Colonic mucosa (tissue), 4 donors: ENCODE data around the gene DKK3. TPM values are rescaled to one million over a fixed set of nuclear protein-coding genes. Genes with fewer than 3 reads are reported as not detected.

Experiments
- DNase-seq: peaks from one replicate; pipeline ENCODE4 v3.0.0-alpha.2; 2020
- H3K27ac ChIP-seq: fragments of 200-600 bp; one replicate; pipeline ENCODE4 v1.8.0; 2021
- H3K27me3 ChIP-seq: fragments of 200-600 bp; one replicate; pipeline ENCODE4 v1.8.0; 2021
- H3K36me3 ChIP-seq: fragments of 200-600 bp; one replicate; pipeline ENCODE4 v1.8.0; 2021
- H3K4me1 ChIP-seq: fragments of 200-600 bp; one replicate; pipeline ENCODE4 v1.8.0; 2021; ENCODE audit warnings: mild to moderate bottlenecking
- H3K4me3 ChIP-seq: fragments of 200-600 bp; one replicate; pipeline ENCODE4 v1.8.0; 2021
- H3K9ac ChIP-seq, 2 donors: one replicate each; pipeline ENCODE4 v1.7.0; 2013; ENCODE audit warnings: control low read depth in 2 of 2, low read depth in 2 of 2, low read length in 2 of 2
- H3K9me3 ChIP-seq: fragments of 200-600 bp; one replicate; pipeline ENCODE4 v1.8.0; 2021
- intact Hi-C: fragments of 100-400 bp; cut with DNase I; formaldehyde crosslinking; loops from one replicate; pipeline ENCODE4 v1.14.1; 2022
- total RNA-seq, 2 donors: library from RNA; stranded (reverse); fragmentation: NEBNext Ultra II Directional in 1 of 2; extraction: Animal tissue kit (Norgen Biotek cat#: 25700) in 1 of 2; gene quantifications; one replicate each; pipeline ENCODE4 v1.2.1, GENCODE V29; 2021
- TF ChIP-seq, protein P1 (sequence below): fragments of 200-600 bp; IDR thresholded peaks from one replicate; pipeline ENCODE4 v1.8.0; 2022; ENCODE audit warnings: antibody characterized with exemption, mild to moderate bottlenecking
- donor health status: healthy.
- donor health status: DM: no; HTN: no; CAD: no.
- donor health status: DM: no; HTN: no; CAD: no.

DKK3 gene
- total RNA-seq, 2 donors from 2014 or later, result 7.4 to 19.6 TPM

DNA sequence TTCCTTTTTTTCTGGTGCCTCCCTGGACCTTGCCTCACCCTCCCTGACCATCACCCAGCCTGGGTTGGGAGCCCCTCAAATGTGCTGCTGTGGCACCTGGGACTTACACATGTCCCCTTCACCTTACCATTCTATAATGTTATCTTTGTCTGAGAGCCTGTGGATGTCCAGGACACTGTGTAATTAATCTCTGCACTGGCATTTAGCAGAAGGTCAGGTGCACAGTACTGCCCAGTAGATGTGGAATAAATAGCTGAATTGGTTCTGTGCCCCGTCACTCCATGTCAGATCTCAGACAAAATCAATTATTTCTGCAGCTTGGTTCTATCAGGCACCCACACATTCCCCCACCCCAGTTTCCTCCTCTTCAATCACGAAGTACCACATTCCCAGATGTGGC is 19.9 kb upstream of the DKK3 start:
- Histone ChIP-seq H3K27ac (no peak overlapping the region), H3K9ac (no peak overlapping the region), H3K36me3 (no peaks in the 10 kb centered on the region), H3K4me1 (no peaks in the 10 kb centered on the region), H3K27me3 (no peaks in the 10 kb centered on the region), H3K9me3 (no peaks in the 10 kb centered on the region), H3K4me3 (no peak overlapping the region)
- no peak for DNase-seq
- intact Hi-C loops, result no loop called here
- TF ChIP-seq, protein P1, sequence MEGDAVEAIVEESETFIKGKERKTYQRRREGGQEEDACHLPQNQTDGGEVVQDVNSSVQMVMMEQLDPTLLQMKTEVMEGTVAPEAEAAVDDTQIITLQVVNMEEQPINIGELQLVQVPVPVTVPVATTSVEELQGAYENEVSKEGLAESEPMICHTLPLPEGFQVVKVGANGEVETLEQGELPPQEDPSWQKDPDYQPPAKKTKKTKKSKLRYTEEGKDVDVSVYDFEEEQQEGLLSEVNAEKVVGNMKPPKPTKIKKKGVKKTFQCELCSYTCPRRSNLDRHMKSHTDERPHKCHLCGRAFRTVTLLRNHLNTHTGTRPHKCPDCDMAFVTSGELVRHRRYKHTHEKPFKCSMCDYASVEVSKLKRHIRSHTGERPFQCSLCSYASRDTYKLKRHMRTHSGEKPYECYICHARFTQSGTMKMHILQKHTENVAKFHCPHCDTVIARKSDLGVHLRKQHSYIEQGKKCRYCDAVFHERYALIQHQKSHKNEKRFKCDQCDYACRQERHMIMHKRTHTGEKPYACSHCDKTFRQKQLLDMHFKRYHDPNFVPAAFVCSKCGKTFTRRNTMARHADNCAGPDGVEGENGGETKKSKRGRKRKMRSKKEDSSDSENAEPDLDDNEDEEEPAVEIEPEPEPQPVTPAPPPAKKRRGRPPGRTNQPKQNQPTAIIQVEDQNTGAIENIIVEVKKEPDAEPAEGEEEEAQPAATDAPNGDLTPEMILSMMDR, result no peak

DNA sequence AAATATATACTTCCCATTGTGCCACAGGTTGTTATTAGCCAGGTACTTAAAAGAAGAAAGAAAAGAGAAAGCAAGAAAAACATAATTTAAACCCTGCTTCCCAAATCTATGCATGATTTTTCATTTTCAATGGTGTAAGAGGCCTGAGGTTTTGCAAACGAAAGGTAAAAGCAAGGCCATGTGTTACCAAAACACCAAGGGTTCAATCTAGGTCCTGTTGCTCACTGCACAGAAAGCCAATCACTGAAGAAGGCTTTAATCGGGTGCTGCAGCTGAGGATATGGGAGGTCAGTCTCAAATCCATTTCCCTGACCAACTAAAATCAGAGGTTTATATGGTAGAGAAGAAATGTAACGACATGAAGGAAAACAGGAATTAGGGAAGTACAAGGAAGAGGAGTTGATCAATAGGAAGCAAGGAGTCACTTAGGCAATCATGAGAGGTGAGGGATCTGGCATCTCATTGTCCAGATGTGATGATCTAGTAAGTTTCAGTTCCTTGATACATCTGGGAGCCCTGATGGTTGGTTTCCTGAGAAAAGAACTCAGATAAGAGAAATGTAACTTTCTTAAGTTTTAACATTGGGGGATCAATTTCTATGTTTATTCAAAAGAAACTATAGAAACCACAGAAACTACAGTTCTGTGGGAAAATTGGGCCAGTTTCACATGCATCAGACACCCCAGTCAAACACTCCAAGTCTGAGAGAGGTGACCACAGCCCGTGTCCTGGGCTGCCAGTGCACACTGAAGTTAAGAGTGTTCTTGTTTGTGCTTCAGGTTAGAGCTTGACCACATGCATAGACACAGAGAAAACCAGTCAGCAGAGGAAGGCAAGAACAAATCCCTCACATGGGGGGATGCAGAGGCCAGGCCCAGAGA is 18.1 kb upstream of the DKK3 start:
- no peak overlapping the region for H3K27ac ChIP-seq
- TF ChIP-seq, protein P1, result no peak
- intact Hi-C loops, result no loop called here
- no peak for DNase-seq
- H3K27me3 ChIP-seq, result no peaks in the 10 kb centered on the region
- no peaks in the 10 kb centered on the region for H3K4me1 ChIP-seq
- no peaks in the 10 kb centered on the region for H3K9me3 ChIP-seq
- H3K9ac ChIP-seq, result no peak overlapping the region
- no peak overlapping the region for H3K4me3 ChIP-seq
- no peaks in the 10 kb centered on the region for H3K36me3 ChIP-seq

DNA sequence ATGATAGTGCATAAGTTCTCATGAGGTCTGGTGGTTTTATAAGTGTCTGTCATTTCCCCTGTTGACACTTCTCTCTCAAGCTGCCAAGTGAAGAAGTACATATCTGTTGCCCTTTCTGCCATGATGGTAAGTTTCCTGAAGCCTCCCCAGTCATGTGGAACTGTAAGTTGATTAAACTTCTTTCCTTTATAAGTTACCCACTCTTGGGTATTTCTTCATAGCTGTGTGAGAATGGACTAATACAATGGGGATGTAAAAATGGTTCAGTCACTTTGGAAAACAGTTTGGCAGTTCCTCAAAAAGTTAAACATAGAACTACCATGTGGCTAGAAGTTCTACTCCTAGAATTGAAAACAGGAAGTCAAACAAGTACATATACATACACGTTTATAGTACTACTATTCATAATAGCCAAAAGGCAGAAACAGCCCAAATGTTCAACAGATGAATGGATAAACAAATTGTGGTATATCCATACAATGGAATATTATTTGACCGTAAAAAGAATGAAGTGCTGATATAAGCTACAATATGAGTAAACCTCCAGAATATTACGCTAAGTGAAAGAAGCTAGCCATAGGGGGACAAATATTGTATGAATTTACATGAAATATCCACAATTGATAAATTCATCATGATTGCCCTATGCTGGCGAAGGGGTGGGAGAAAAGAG is 16.0 kb upstream of the DKK3 start:
- Histone ChIP-seq H3K27me3 (no peaks in the 10 kb centered on the region), H3K4me3 (no peak overlapping the region), H3K9ac (no peak overlapping the region), H3K9me3 (no peaks in the 10 kb centered on the region), H3K4me1 (no peaks in the 10 kb centered on the region), H3K36me3 (no peaks in the 10 kb centered on the region), H3K27ac (no peak overlapping the region)
- DNase-seq, result no peak
- TF ChIP-seq, protein P1, result no peak
- intact Hi-C loops, result no loop called here

DNA sequence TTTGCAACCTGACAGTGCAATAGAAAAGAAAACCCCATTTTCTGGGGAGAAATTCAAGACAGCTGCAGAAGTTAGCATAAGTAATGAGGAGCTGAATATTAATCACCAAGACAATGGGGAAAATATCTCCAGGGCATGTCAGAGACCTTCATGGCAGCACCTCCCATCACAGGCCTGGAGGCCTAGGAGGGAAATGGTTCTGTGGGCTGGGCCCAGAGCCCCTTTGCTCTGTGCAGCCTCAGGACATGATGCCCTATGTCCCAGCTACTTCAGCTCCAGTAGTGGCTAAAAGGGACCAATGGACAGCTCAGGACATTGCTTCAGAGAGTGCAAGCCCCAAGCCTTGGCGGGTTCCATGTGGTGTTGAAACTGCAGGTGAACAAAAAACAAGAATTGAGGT is 14.6 kb upstream of the DKK3 start:
- Histone ChIP-seq H3K27ac (no peak overlapping the region), H3K36me3 (no peaks in the 10 kb centered on the region), H3K4me1 (no peaks in the 10 kb centered on the region), H3K27me3 (no peaks in the 10 kb centered on the region), H3K9me3 (no peaks in the 10 kb centered on the region), H3K4me3 (no peak overlapping the region), H3K9ac (no peak overlapping the region)
- TF ChIP-seq, protein P1, result no peak
- intact Hi-C loops, result no loop called here
- DNase-seq, result no peak

DNA sequence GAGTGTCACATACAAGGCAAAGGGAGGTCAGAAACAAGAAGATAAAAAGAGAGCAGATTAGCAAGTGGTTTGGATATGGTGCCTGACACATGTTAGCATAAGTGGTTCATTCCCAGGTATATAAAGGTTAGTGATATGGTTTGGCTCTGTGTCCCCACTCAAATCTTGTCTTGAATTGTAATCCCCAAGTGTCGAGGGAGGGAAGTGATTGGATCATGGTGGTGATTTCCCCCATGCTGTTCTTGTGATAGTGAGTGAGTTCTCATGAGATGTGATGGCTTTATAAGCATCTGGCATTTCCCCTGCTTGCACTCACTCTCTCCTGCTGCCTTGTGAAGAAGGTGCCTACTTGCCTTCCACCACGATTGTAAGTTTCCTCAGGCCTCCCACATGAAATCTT is 12.1 kb upstream of the DKK3 start:
- TF ChIP-seq, protein P1, result no peak
- no peak overlapping the region for H3K27ac ChIP-seq
- H3K4me1 ChIP-seq, result no peaks in the 10 kb centered on the region
- intact Hi-C loops, result no loop called here
- H3K36me3 ChIP-seq, result no peaks in the 10 kb centered on the region
- H3K9ac ChIP-seq, result no peak overlapping the region
- no peak for DNase-seq
- H3K4me3 ChIP-seq, result no peak overlapping the region
- H3K9me3 ChIP-seq, result no peaks in the 10 kb centered on the region
- H3K27me3 ChIP-seq, result no peaks in the 10 kb centered on the region
